GM12878 (cell line): ENCODE measurements around the gene DNAJC19. TPM values are rescaled to one million over a fixed set of nuclear protein-coding genes. Genes with fewer than 3 reads are reported as not detected.

ENCODE experiments used
- ATAC-seq: fragments of 200-7000 bp; cut with Tn5 transposase; 3 replicates; pipeline ENCODE4 v1.9.1; 2020; ENCODE audit warnings: mild to moderate bottlenecking, moderate library complexity
- BruUV-seq: library from RNA; stranded (reverse); fragments of 400-500 nt; replicated peaks from 2 replicates; lab custom pipeline; 2021; lab: Mats Ljungman, UMichigan
- CTCF ChIA-PET: fragments of 300-600 bp; sonication (Branson Sonifier 250); formaldehyde crosslinking; extraction: SDS; loops from one replicate; lab custom pipeline; 2021; ENCODE audit warnings: inconsistent platforms; lab: Yijun Ruan, JAX
- POLR2A ChIA-PET: fragments of 350-600 bp; formaldehyde crosslinking; extraction: SDS; loops from one replicate; lab custom pipeline; 2021; ENCODE audit warnings: inconsistent platforms; lab: Charles Lee
- RAD21 ChIA-PET: fragments of 300-600 bp; sonication (Branson Sonifier 250); formaldehyde crosslinking; loops from one replicate; lab custom pipeline; 2023; ENCODE audit warnings: antibody characterized with exemption; ENCODE audit not compliant: unreplicated experiment; lab: Charles Lee
- SMC1A ChIA-PET: fragments of 300-600 bp; sonication (Branson Sonifier 250); formaldehyde crosslinking; loops from one replicate; lab custom pipeline; 2023; ENCODE audit not compliant: unreplicated experiment, uncharacterized antibody; lab: Charles Lee
- DNase-seq: peaks from one replicate; pipeline ENCODE4 v3.0.0-alpha.2; 2011; ENCODE audit warnings: low read depth, low spot score
- FAIRE-seq: peaks from 3 replicates; lab custom pipeline; 2011; peaks lifted over from hg19 to GRCh38; lab: Jason Lieb, UNC
- H2AFZ ChIP-seq: 2 replicates; pipeline ENCODE4 v1.6.0; 2011; ENCODE audit warnings: low read depth, low read length, control low read depth; ENCODE audit not compliant: control insufficient read depth
- H3K27ac ChIP-seq: 2 replicates; pipeline ENCODE4 v1.5.1; 2011; ENCODE audit warnings: control low read depth; ENCODE audit not compliant: control insufficient read depth, insufficient read depth
- H3K27me3 ChIP-seq, 2 experiments: replicated peaks in 1 of 2; 2 replicates each; pipeline versions ENCODE4 v1.6.0 to v1.6.1; 2011; ENCODE audit warnings: low read length in 1 of 2; ENCODE audit not compliant: control insufficient read depth in 2 of 2, insufficient read depth in 2 of 2
- H3K36me3 ChIP-seq, 2 experiments: 2 replicates each; pipeline ENCODE4 v1.5.1; 2011; ENCODE audit warnings: low read length in 1 of 2; ENCODE audit not compliant: control insufficient read depth in 2 of 2, insufficient read depth in 2 of 2
- H3K4me1 ChIP-seq: 2 replicates; pipeline ENCODE4 v1.6.1; 2011; ENCODE audit warnings: mild to moderate bottlenecking, low read length, moderate library complexity, mixed read lengths; ENCODE audit not compliant: control insufficient read depth, insufficient read depth
- H3K4me2 ChIP-seq: 2 replicates; pipeline ENCODE4 v1.6.0; 2011; ENCODE audit warnings: control low read depth; ENCODE audit not compliant: control insufficient read depth, insufficient read depth
- H3K4me3 ChIP-seq: fragments of 200-600 bp; sonication (generic); 2 replicates; pipeline ENCODE4 v1.5.1; 2016
- H3K79me2 ChIP-seq: 2 replicates; pipeline ENCODE4 v1.6.0; 2011; ENCODE audit warnings: low read length; ENCODE audit not compliant: control insufficient read depth, insufficient read depth
- H3K9ac ChIP-seq: 2 replicates; pipeline ENCODE4 v1.8.0; 2011; ENCODE audit warnings: low read length, control low read depth, mixed read lengths; ENCODE audit not compliant: control insufficient read depth, insufficient read depth
- H3K9me3 ChIP-seq: replicated peaks from 3 replicates; pipeline ENCODE4 v1.5.1; 2011; ENCODE audit warnings: mild to moderate bottlenecking, low read length; ENCODE audit not compliant: control insufficient read depth, insufficient read depth
- H4K20me1 ChIP-seq: 2 replicates; pipeline ENCODE4 v1.6.0; 2011; ENCODE audit not compliant: control insufficient read depth, insufficient read depth
- BHLHE40 ChIP-seq, 2 experiments: fragments of 450-650 bp in 1 of 2; IDR thresholded peaks; 2 replicates each; pipeline ENCODE4 v1.6.1; 2011 to 2017; ENCODE audit warnings: low read depth in 2 of 2, borderline replicate concordance in 1 of 2, improper control_type of control experiment in 1 of 2, low read length in 1 of 2, mild to moderate bottlenecking in 1 of 2
- CHD2 ChIP-seq: IDR thresholded peaks from 2 replicates; pipeline ENCODE4 v1.6.1; 2011; ENCODE audit warnings: low read depth, low read length, improper control_type of control experiment, borderline replicate concordance
- CUX1 ChIP-seq: IDR thresholded peaks from 2 replicates; pipeline ENCODE4 v1.6.1; 2012; ENCODE audit warnings: improper control_type of control experiment, low read depth, low read length; ENCODE audit not compliant: insufficient replicate concordance
- EED ChIP-seq: sonication (generic); IDR thresholded peaks from 2 replicates; pipeline ENCODE4 v1.6.1; 2016; ENCODE audit warnings: antibody characterized with exemption, low read depth
- IKZF2 ChIP-seq, 2 experiments: fragments of 450-650 bp; IDR thresholded peaks; 2 replicates each; pipeline ENCODE4 v1.6.1; 2017; ENCODE audit warnings: mild to moderate bottlenecking in 2 of 2, moderate library complexity in 2 of 2
- IRF3 ChIP-seq: fragments of 450-650 bp; IDR thresholded peaks from 2 replicates; pipeline ENCODE4 v1.6.1; 2014; ENCODE audit warnings: mild to moderate bottlenecking
- LARP7 ChIP-seq: fragments of 450-650 bp; IDR thresholded peaks from 2 replicates; pipeline ENCODE4 v1.6.1; 2017; ENCODE audit warnings: mild to moderate bottlenecking
- NR2C1 ChIP-seq: fragments of 450-650 bp; IDR thresholded peaks from 2 replicates; pipeline ENCODE4 v1.6.1; 2017; ENCODE audit warnings: antibody characterized with exemption, mild to moderate bottlenecking, moderate library complexity
- POLR2AphosphoS2 ChIP-seq: IDR thresholded peaks from 2 replicates; pipeline ENCODE4 v1.6.1; 2011; ENCODE audit warnings: low read depth, mild to moderate bottlenecking, low read length, improper control_type of control experiment, moderate library complexity
- SIX5 ChIP-seq: IDR thresholded peaks from 2 replicates; pipeline ENCODE4 v1.6.1; 2011; ENCODE audit warnings: mild to moderate bottlenecking, low read depth, low read length, moderate library complexity; ENCODE audit not compliant: severe bottlenecking
- SMC3 ChIP-seq: IDR thresholded peaks from 2 replicates; pipeline ENCODE4 v1.6.1; 2011; ENCODE audit warnings: low read length, improper control_type of control experiment, borderline replicate concordance
- TCF3 ChIP-seq: IDR thresholded peaks from 2 replicates; pipeline ENCODE4 v1.6.1; 2012; ENCODE audit warnings: low read depth, mild to moderate bottlenecking, low read length, borderline replicate concordance; ENCODE audit not compliant: insufficient read depth
- TCF7 ChIP-seq: IDR thresholded peaks from 2 replicates; pipeline ENCODE4 v1.6.1; 2014; ENCODE audit warnings: antibody characterized with exemption, borderline replicate concordance
- YY1 ChIP-seq: IDR thresholded peaks from 2 replicates; pipeline ENCODE4 v1.6.1; 2011; ENCODE audit warnings: low read depth, mild to moderate bottlenecking, low read length
- ZBTB40 ChIP-seq: fragments of 450-650 bp; IDR thresholded peaks from 2 replicates; pipeline ENCODE4 v1.6.1; 2016; ENCODE audit warnings: mild to moderate bottlenecking, moderate library complexity, borderline replicate concordance
- ZZZ3 ChIP-seq: IDR thresholded peaks from 2 replicates; pipeline ENCODE4 v1.6.1; 2011; ENCODE audit warnings: low read depth; ENCODE audit not compliant: control insufficient read depth, insufficient read length
- WGBS: methylation state at CpG from one replicate; pipeline ENCODE4 v1.1.6; 2016; ENCODE audit warnings: low lambda C conversion rate; ENCODE audit not compliant: insufficient replicate concordance, insufficient coverage; ENCODE audit errors: missing lambda C conversion rate; 5-methylcytosine and 5-hydroxymethylcytosine counted together
- in situ Hi-C: fragments of 300-500 bp; cut with MboI; formaldehyde crosslinking; loops from 9 replicates; pipeline ENCODE4 v1.14.3; 2018; ENCODE audit warnings: mixed read lengths
- intact Hi-C: fragments of 100-400 bp; cut with micrococcal nuclease; formaldehyde crosslinking; loops from one replicate; pipeline ENCODE4 v1.14.2; 2022; ENCODE audit not compliant: unreplicated experiment
- polyA plus RNA-seq, 11 experiments: library from polyadenylated mRNA; depleted of rRNA in 4 of 11; unstranded in 6 of 11; stranded (reverse) in 5 of 11; fragments of >200 nt; fragmentation: Nextera tagmentation in 4 of 11; fragmentation: Illumina TruSeq in 1 of 11; extraction: Ambion mirVana in 4 of 11; extraction: Trizol in 1 of 11; gene quantifications; 1 replicate in 1 of 11; 2 replicates in 10 of 11; pipeline versions ENCODE4 v1.2.1 to v1.2.3, GENCODE V29; 2011 to 2016; ENCODE audit warnings: inconsistent platforms in 2 of 11, missing spikeins in 2 of 11, low read depth in 1 of 11
- total RNA-seq, 4 experiments: library from RNA; depleted of rRNA in 3 of 4; stranded (reverse); fragments of >200 nt in 3 of 4; fragmentation: Illumina TruSeq in 1 of 4; extraction: Trizol in 1 of 4; gene quantifications; 2 replicates each; pipeline versions ENCODE4 v1.2.1 to v1.2.3, GENCODE V29; 2013 to 2021

Gene DNAJC19
- total and polyA plus RNA-seq, 10 of the 15 experiments (the other 5 are each of a cell fraction or from before 2014, with no cell fraction given), result 29.8 to 136 (median 51.3) TPM

- Histone ChIP-seq H3K9ac (no peak overlapping the region), H3K27ac (no peak overlapping the region), H3K9me3 (no peaks in the 10 kb centered on the region), H3K4me2 (no peak overlapping the region), H3K79me2 (no peaks in the 10 kb centered on the region), H3K4me1 (no peaks in the 10 kb centered on the region), H3K27me3 (no peaks in the 10 kb centered on the region), H3K36me3 (no peaks in the 10 kb centered on the region), H2AFZ (no peak overlapping the region), H3K4me3 (no peak overlapping the region), H4K20me1 (no peaks in the 10 kb centered on the region)
- ChIA-PET CTCF (no interaction called here), POLR2A (no interaction called here), SMC1A (no interaction called here), RAD21 (no interaction called here)
- ATAC-seq (no peak), FAIRE-seq (no peak), DNase-seq (no peak)
- 0% methylated on average over 1 of the region's 1 CpG for WGBS
- BruUV-seq, result no TSS peak
- in situ Hi-C loops (no loop called here), intact Hi-C loops (no loop called here)
- TF ChIP-seq NR2C1, result no peak
- no peak for TF ChIP-seq SMC3
- no peak for TF ChIP-seq ZBTB40
- TF ChIP-seq CUX1, result no peak
- TF ChIP-seq SIX5, result no peak
- TF ChIP-seq EED, result no peak
- TF ChIP-seq LARP7, result no peak
- no peak for TF ChIP-seq YY1
- no peak for TF ChIP-seq ZZZ3
- TF ChIP-seq TCF3, result no peak
- TF ChIP-seq IRF3, result no peak
- TF ChIP-seq CHD2, result no peak
- no peak for TF ChIP-seq POLR2AphosphoS2
- TF ChIP-seq IKZF2 (IDR thresholded peaks at IDR 0.05), result no peak
- no peak for TF ChIP-seq TCF7
- TF ChIP-seq BHLHE40 (IDR thresholded peaks at IDR 0.05; ENCODE audit: borderline replicate concordance in 1 of 2, low read depth in 2 of 2, low read length in 1 of 2), result no peak
Observed at GRCh38 chr3:181008796-181009195, 19.3 kb upstream of the DNAJC19 start.
